SKM-1 (cell line): Measurements from ENCODE around the gene ZNF77.
"Not testable (repeated sequence)": the region's sequence is repeated elsewhere in the genome, so short reads cannot be mapped to it uniquely, and the experiment has no call there.

Source experiments
- DNase-seq: peaks from one replicate; lab custom pipeline; 2025; ENCODE audit not compliant: unreplicated experiment; lab: John Stamatoyannopoulos, UW

The ZNF77 gene

GRCh38 chr19:2970201-2970835 lies 25.5 kb upstream of the ZNF77 start:
- DNase-seq = no peak

DNA sequence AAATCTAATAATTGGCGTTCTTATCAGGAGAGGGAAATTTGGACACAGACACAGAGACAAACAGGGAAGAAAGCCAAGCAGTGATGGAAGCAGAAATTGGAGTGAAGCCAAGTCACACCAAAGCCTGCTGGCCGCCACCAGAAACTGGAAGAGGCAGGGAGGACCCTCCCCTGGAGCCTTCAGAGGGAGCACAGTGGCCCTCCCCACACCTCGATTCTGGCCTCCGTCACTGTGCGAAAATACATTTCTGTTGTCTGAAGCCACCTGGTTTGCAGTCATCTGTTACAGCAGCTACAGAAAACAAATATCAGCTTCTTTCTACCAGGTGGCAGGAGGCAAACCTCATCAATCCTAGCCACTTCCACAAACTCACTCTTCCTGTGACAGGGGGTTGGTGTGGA lies 24.3 kb upstream of the ZNF77 start:
- no peak for DNase-seq

DNA sequence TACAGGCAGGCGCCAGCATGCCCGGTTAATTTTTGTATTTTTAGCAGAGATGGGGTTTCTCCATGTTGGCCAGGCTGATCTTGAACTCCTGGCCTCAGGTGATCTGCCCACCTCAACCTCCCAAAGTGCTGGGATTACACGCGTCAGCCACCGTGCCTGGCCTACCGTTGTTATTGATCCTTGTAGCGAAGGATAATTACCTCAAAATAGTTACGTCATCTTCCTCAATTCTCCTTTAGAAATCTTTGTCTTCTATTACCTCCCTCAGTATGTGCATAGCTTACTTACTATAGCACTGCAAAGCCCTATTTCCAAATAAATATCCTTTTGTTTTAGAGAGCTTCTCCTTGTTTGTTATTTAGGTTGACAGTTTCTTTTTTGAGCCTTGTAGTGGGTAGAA lies 23.2 kb upstream of the ZNF77 start:
- no peak for DNase-seq

DNA sequence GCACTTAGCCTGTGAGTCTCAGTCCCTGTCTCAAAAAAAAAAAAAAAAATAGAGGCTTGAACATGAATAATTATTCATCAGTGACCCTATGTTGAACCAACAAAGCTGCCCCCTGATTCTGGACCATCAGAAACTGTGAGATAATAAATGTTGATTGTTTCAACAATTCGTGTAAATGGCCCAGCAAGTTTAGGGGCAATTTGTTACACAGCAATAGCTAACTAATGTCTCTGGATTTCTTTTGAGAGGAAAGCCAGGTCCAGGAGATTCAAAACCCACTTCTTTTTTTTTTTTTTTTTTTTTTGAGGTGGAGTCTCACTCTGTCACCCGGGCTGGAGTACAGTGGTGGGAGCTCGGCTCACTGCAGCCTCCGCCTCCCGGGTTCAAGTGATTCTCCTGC lies 20.1 kb upstream of the ZNF77 start:
- DNase-seq = no peak

DNA sequence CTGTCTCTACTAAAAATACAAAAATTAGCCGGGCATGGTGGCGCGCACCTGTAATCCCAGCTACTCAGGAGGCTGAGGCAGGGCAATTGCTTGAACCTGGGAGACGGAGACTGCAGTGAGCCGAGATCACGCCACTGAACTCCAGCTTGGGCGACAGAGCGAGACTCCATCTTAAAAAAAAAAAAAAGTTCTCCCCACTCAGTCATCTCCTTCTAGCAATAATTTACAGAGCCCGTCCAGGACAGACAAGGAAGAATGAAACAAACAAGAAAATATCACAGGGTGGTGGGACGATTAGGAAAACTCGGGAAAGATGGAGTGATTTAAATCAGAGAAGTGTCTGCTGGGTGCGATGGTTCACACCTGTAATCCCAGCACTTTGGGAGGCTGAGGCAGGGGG lies 18.9 kb upstream of the ZNF77 start:
- not testable (repeated sequence) for DNase-seq

DNA sequence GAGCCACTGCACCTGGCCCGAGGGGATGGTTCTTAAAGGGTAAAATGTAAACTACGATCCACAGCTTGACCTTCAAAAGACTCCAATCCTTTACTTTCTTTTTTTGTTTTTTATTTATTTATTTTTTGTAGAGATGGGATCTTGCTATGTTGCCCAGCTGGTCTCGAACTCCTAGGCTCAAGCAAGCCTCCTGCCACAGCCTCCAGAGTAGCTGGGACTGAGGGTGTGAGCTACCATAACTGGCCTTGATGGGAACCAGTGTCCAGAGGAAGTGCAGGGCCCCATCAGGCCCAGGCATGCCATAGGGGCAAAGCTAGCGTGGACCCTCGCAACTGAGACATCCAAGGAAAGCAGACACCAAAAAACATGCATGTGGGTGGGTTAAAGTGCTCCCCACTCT lies 18.4 kb upstream of the ZNF77 start:
- no peak for DNase-seq

DNA sequence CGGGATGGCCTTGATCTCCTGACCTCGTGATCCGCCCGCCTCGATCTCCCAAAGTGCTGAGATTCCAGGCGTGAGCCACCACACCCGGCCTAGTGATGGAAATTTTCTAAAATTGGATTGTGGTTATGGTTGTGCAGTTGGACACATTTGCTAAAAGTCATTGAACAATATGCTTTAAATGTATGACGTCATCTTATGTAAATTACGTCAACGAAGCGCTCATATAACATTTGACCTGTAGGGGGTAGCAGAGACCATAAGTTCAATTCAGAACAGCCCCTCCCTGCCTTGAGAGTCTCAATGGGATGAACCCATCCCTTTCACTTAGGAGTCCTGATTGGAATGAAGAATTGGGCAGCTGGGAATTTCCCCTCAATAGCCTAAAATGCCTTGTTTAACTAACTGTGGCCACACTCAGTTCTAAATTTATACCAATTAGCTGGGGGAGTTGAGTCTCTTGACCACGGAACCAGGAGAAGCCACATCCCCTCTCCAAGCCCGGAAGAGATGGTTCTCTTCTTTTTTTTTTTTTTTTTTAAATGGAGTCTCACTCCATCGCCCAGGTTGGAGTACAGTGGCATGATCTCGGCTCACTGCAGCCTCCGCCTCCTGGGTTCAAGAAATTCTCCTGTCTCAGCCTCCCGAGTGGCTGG lies 17.4 kb upstream of the ZNF77 start:
- DNase-seq = peak; percentile 27

- DNase-seq = no peak
Measured at GRCh38 chr19:2960120-2960519, 15.3 kb upstream of the ZNF77 start.

DNA sequence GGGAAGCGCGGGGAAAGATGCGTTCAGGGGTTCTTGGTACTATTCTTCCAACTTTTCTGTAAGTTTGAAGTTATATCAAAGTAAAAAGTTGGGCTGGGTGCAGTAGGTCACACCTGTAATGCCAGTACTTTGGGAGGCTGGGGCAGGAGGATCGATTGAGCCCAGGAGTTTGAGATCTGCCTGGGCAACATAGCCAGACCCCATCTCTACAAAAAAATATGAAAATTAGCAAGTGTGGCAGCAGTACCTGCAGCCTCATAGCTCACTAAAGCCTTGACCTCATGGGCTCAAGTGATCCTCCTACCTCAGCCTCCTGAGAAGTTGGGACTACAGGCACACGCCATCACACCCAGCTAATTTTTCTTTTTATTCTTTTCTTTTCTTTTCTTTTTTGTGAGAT lies 12.4 kb upstream of the ZNF77 start:
- no peak for DNase-seq

DNA sequence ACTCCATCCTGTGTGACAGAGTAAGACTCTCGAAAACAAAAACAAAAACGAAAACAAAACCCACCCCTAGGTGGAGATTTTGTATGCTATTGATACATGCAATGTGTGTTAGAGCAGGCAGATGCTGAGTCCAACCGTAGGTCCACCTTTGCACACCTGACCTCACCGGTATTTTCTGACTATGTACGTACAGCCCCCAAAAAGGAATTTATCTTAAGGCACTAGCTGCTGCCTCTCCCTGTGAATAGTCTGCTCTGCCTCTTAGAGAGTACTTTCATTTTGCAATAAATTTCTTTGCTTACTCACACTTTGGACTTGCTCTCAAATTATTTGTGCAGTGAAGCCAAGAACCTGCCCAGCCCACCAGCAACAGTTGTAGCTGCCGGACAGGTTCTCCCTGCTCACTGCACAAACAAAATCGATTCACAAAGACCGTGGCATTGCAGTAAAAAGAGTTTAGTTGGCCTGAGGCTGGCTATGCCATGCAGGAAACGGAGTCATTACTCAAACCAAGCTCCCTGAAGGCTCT lies 8.2 kb upstream of the ZNF77 start:
- no peak for DNase-seq

DNA sequence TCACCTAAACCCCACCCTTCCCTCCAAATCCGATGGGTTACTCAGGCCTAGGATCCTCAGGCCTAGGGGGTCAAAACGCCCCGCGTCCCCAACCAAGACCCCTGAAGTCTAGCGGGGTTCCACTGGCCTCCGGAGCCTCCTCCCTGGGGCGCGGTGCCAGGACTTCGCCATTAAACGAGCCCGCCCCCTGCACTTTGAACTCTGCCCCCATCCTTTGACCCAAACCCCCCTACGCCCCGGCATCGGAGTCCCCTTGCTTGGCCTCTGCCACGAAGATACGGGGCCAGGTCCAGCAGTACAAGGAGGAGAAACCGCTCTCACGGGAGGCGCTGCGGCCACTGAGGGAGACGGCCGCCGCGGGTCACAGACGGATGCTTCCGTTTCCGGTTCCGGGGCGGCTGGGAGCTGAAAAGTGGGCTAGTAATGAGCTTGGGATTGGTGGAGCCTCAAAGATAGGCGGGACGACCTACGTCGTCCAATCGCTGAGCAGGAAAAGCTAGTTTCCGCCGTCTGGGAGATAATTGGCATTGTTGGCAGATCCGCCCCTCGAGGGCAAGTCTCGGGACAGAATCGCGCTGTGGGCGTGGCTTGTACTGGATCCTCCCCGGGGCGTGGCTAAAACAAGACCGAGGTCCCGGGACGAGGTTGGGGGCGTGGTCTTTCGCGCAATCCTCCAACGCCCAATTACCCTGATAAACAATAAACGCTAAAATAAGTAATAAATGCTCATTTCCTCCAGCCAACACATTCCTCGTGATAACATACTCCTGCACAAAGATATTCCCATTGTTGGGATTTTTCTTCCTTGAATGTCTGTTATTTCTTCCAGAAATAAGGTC lies 5.7 kb upstream of the ZNF77 start:
- peak; percentile 95 for DNase-seq

DNA sequence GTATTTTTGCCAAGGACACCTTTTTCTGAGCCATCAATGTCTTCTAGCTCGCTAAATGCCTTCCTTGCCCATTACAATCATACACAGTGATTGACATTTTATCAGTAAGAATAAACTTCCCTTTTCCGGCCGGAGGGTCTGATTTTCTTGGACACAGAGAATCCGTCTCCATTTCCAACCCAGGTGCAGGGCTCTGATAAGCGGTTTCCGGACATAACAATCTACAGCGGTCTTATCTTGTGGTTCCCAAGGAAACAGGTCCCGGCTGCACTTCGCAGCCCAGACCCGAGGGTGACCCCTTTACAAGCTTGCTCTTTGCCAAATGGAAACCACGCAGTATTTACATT lies 5.1 kb upstream of the ZNF77 start:
- DNase-seq = no peak

GRCh38 chr19:2945575-2946184 lies 909 bp upstream of the ZNF77 start:
- no peak for DNase-seq

DNA sequence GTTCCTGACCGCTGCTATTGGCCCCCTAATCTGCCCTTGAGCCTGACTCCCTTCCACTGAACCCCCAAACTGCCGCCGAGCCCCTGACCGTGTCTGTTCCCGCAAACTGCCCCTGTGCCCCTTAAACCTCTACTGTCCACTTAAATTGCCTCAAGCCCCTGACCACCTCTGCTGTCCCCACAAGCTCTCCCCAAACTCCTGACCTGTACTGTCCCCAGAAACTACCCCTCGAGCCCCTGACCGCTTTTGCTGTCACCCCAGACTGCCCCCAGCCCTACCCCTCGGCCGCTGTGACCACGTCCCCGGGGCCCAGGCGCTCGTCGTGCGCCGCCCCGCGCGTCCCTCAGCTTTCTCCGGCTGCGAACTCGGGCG lies 382 bp downstream of the ZNF77 start:
- no peak for DNase-seq

- DNase-seq = no peak
Measured at GRCh38 chr19:2942928-2943640, 1.7 kb downstream of the ZNF77 start.

DNA sequence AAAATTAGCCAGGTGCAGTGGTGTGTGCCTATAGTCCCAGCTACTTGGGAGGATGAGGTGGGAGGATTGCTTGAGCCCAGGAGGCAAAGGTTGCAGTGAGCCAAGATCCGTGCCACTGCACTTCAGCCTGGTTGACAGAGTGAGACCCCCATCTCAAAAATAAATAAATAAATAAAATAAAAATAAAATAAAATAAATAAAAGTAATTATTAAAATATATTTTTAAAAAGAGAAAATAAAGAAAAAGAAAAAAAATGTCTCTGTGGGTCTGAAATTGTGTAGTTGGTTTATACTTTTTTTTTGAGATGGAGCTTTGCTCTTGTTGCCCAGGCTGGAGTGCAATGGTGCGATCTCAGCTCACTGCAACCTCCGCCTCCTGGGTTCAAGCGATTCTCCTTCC lies 8.9 kb downstream of the ZNF77 start:
- not testable (repeated sequence) for DNase-seq

DNA sequence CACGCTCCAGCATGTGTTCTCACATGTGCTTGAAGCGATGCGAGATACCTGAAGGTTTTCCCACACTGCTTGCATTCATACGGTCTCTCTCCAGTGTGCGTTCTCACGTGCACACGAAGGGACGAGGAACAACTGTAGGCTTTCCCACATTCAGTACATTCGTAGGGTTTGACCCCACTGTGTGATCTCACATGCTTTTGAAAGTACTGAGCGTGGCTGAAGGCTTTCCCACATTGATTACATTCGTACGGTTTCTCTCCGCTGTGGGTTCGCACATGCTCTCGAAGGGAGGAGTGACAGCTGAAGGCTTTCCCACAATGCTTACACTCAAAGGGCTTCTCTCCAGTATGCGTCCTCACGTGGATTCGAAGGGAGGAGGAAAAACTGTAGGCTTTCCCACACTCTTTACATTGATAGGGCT lies 11.3 kb downstream of the ZNF77 start:
- no peak for DNase-seq

- DNase-seq = no peak
Measured at GRCh38 chr19:2927032-2927430, 17.7 kb downstream of the ZNF77 start.

DNA sequence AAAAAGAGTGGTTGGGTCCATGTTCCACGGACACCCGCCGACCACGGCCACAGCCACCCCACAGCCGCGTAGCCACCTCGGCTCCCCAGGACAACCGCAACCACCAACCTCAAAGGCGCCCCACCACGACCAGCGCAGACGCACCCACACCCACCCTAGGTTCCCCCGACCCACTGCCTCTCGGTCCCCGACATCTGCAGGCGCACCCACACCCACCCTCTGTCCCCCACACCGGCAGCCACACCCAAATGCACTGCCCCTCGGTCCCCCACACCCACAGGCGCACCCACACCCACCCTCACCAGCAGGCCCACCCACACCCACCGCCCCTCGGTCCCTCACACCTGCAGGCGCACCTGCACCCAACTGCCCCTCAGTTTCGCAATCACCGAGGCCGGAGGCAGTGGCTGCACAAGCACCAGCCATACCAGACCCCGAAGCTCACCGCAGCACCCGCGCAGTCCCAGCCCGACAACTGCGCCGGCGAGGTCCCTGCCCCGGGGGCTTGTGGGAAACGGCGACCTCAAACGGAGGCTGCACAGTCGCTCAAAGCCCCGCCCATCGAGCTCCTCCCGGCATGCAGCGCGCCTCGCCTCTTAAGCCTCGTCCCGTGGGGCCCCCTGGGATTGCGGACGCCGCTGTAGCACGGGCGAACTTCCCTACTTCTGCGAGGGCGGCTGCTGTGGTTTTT lies 18.3 kb downstream of the ZNF77 start:
- DNase-seq = no peak

DNA sequence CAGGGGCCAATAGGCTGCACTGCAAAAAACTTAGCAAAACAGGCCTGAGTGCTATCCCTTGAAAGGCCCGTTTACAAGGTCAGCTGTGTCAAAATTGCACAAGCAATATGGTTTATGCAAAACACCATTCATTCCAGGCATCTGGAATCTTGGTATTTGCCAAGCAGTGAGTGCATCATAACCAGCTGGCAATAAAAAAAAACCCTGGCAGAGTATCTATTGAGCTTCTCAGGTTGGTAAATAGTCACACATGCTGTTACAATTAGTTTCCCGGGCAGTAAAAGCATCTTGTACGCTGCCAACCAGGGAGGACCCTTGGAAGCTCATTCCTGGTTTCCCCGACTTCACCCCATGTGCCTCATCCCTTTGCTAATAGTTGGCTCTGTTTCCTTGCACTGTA lies 21.3 kb downstream of the ZNF77 start:
- no peak for DNase-seq
